Lung microvascular endothelial cell (primary cell): Measurements from ENCODE around the gene NGEF. TPM values are rescaled to one million over a fixed set of nuclear protein-coding genes. Genes with fewer than 3 reads are reported as not detected.
"Not testable (repeated sequence)": the region's sequence is repeated elsewhere in the genome, so short reads cannot be mapped to it uniquely, and the experiment has no call there.

Source experiments
- DNase-seq, 2 donors: peaks; one replicate each; pipeline versions ENCODE4 v3.0.0 to v3.0.0-alpha.2; 2010; ENCODE audit warnings: low read depth in 2 of 2
- total RNA-seq: library from RNA; depleted of rRNA; stranded (reverse); fragments of >200 nt; gene quantifications from 2 replicates; pipeline ENCODE4 v1.2.1, GENCODE V29; 2014

The NGEF gene
- total RNA-seq, result 0.22 TPM in 1 of 2 replicates, not detected in the other

GRCh38 chr2:233013027-233013461, at the start of gene NGEF:
Gene NGEF, minus strand, starts transcription at chr2:233013256. Its CDS starts 38,366 bp downstream, at chr2:232974890.
- no peak for DNase-seq

GRCh38 chr2:233062451-233062850, 49.4 kb upstream of the NGEF start:
- DNase-seq, result peak in 1 of 2 donors; percentile 25

- peak; percentile 63 to 68 for DNase-seq
These were observed 48.8 kb upstream of the NGEF start for GRCh38 chr2:233061591-233062450.

- DNase-seq, result peak in 1 of 2 donors; percentile 33
These were observed 48.0 kb upstream of the NGEF start for GRCh38 chr2:233060980-233061590.

GRCh38 chr2:233060501-233060979, 47.5 kb upstream of the NGEF start:
- DNase-seq, result no peak

GRCh38 chr2:233059797-233060500, 46.9 kb upstream of the NGEF start, which contains the start of gene INPP5D:
Gene INPP5D, plus strand, starts transcription at chr2:233060342. Its CDS starts 137 bp downstream, at chr2:233060479.
- DNase-seq, result peak; percentile 67 to 73

- no peak for DNase-seq
These were observed 46.4 kb upstream of the NGEF start for GRCh38 chr2:233059547-233059796.

GRCh38 chr2:233058717-233059546, 45.9 kb upstream of the NGEF start:
- DNase-seq, result no peak

GRCh38 chr2:233056961-233057605, 44.0 kb upstream of the NGEF start:
- DNase-seq, result no peak

- DNase-seq, result no peak
These were observed 42.3 kb upstream of the NGEF start for GRCh38 chr2:233055362-233055761.

- DNase-seq, result peak; percentile 47 to 62
These were observed 41.1 kb upstream of the NGEF start for GRCh38 chr2:233053928-233054784.

GRCh38 chr2:233052517-233052916, 39.5 kb upstream of the NGEF start:
- DNase-seq, result not testable (repeated sequence)

- DNase-seq, result peak; percentile 95
These were observed 38.4 kb upstream of the NGEF start for GRCh38 chr2:233051241-233052149.

- no peak for DNase-seq
These were observed 36.2 kb upstream of the NGEF start for GRCh38 chr2:233049194-233049761.

GRCh38 chr2:233048569-233049193, 35.6 kb upstream of the NGEF start:
- no peak for DNase-seq

- DNase-seq, result no peak
These were observed 34.6 kb upstream of the NGEF start for GRCh38 chr2:233047667-233048066.

GRCh38 chr2:233047206-233047605, 34.1 kb upstream of the NGEF start:
- no peak for DNase-seq
